HepG2 (cell line): ENCODE results near the gene ABHD15. TPM values are rescaled to one million over a fixed set of nuclear protein-coding genes. Genes with fewer than 3 reads are reported as not detected.

Source experiments
- AHR ChIP-seq: IDR thresholded peaks from 2 replicates; pipeline ENCODE4 v1.6.1; 2018; ENCODE audit warnings: missing genetic modification reagents, missing compliant biosample characterization
- DDIT3 ChIP-seq: sonication (generic); formaldehyde crosslinking; IDR thresholded peaks from 2 replicates; pipeline ENCODE4 v1.4.0; 2020; ENCODE audit warnings: mild to moderate bottlenecking, missing genetic modification reagents
- JUN ChIP-seq: sonication (generic); formaldehyde crosslinking; IDR thresholded peaks from 2 replicates; pipeline ENCODE4 v1.4.0; 2020; ENCODE audit warnings: mild to moderate bottlenecking, missing genetic modification reagents
- LCORL ChIP-seq, 2 experiments: fragments of 450-650 bp in 1 of 2; sonication (generic) in 1 of 2; formaldehyde crosslinking in 1 of 2; IDR thresholded peaks; 2 replicates each; pipeline versions ENCODE4 v1.5.0 to v1.6.1; 2017 to 2020; ENCODE audit warnings: antibody characterized with exemption in 1 of 2, missing genetic modification reagents in 1 of 2
- SNAPC4 ChIP-seq: sonication (generic); formaldehyde crosslinking; IDR thresholded peaks from 2 replicates; pipeline ENCODE4 v1.4.0; 2020; ENCODE audit warnings: mild to moderate bottlenecking, missing genetic modification reagents
- TFDP2 ChIP-seq: sonication (generic); formaldehyde crosslinking; IDR thresholded peaks from 2 replicates; pipeline ENCODE4 v1.4.0; 2020; ENCODE audit warnings: missing genetic modification reagents
- ZBTB40 ChIP-seq, 2 experiments: fragments of 450-650 bp in 1 of 2; sonication (generic) in 1 of 2; formaldehyde crosslinking in 1 of 2; IDR thresholded peaks; 2 replicates each; pipeline versions ENCODE4 v1.6.1 to v1.8.0; 2016 to 2022; ENCODE audit warnings: antibody characterized with exemption in 1 of 2, mild to moderate bottlenecking in 1 of 2, missing genetic modification reagents in 1 of 2
- ZKSCAN1 ChIP-seq: fragments of 150-350 bp; IDR thresholded peaks from 2 replicates; pipeline ENCODE4 v1.6.1; 2014; ENCODE audit warnings: low read length
- ZNF207 ChIP-seq: fragments of 450-650 bp; IDR thresholded peaks from 2 replicates; pipeline ENCODE4 v1.6.1; 2016; ENCODE audit warnings: antibody characterized with exemption, borderline replicate concordance
- ZNF414 ChIP-seq: sonication (generic); formaldehyde crosslinking; IDR thresholded peaks from 2 replicates; pipeline ENCODE4 v1.5.0; 2020; ENCODE audit warnings: missing genetic modification reagents
- ZNF788 ChIP-seq: sonication (generic); formaldehyde crosslinking; IDR thresholded peaks from 2 replicates; pipeline ENCODE4 v1.5.0; 2020; ENCODE audit warnings: mild to moderate bottlenecking, missing genetic modification reagents, borderline replicate concordance
- polyA plus RNA-seq, 8 experiments: library from polyadenylated mRNA; depleted of rRNA in 3 of 8; stranded (reverse) in 7 of 8; unstranded in 1 of 8; fragments of >200 nt; fragmentation: Illumina TruSeq in 4 of 8; extraction: Trizol in 4 of 8; gene quantifications; 2 replicates each; pipeline versions ENCODE4 v1.2.1 to v1.2.3, GENCODE V29; 2011 to 2016; ENCODE audit warnings: low read depth in 4 of 8, missing spikeins in 1 of 8, mixed read lengths in 1 of 8; ENCODE audit not compliant: insufficient read depth in 1 of 8
- total RNA-seq, 5 experiments: library from RNA; depleted of rRNA; stranded (reverse); fragments of >200 nt; fragmentation: Illumina TruSeq; extraction: Trizol; gene quantifications; 2 replicates each; pipeline ENCODE4 v1.2.3, GENCODE V29; 2016; ENCODE audit warnings: low read depth in 1 of 5

The ABHD15 gene
- total and polyA plus RNA-seq, 2 of the 13 experiments (the other 11 are each of a cell fraction or from before 2014, with no cell fraction given), result 2.4 to 7.7 TPM

- TF ChIP-seq ZBTB40 (IDR thresholded peaks at IDR 0.05) (no peak), ZBTB40 (CRISPR knock-in tag; IDR thresholded peaks at IDR 0.05) (no peak), ZNF414 (no peak), SNAPC4 (CRISPR knock-in tag) (peak; percentile 85; the same call in 1 of the 2 replicates), JUN (CRISPR knock-in tag) (no peak), AHR (CRISPR knock-in tag) (no peak), DDIT3 (CRISPR knock-in tag) (no peak), ZNF788 (CRISPR knock-in tag) (no peak), ZNF207 (no peak), TFDP2 (CRISPR knock-in tag) (peak; percentile 55; the same call in 1 of the 2 replicates), LCORL (IDR thresholded peaks at IDR 0.05) (no peak), LCORL (CRISPR knock-in tag; IDR thresholded peaks at IDR 0.05) (no peak), ZKSCAN1 (no peak)
Observed at GRCh38 chr17:29615492-29616299, 48.9 kb upstream of the ABHD15 start (continued).
